ENCODE measurements around the gene MKI67. TPM values are rescaled to one million over a fixed set of nuclear protein-coding genes. Genes with fewer than 3 reads are reported as not detected.

MKI67 gene
- total RNA-seq, 2 donors from 2014 or later: 0.35 to 4.0 TPM

DNA sequence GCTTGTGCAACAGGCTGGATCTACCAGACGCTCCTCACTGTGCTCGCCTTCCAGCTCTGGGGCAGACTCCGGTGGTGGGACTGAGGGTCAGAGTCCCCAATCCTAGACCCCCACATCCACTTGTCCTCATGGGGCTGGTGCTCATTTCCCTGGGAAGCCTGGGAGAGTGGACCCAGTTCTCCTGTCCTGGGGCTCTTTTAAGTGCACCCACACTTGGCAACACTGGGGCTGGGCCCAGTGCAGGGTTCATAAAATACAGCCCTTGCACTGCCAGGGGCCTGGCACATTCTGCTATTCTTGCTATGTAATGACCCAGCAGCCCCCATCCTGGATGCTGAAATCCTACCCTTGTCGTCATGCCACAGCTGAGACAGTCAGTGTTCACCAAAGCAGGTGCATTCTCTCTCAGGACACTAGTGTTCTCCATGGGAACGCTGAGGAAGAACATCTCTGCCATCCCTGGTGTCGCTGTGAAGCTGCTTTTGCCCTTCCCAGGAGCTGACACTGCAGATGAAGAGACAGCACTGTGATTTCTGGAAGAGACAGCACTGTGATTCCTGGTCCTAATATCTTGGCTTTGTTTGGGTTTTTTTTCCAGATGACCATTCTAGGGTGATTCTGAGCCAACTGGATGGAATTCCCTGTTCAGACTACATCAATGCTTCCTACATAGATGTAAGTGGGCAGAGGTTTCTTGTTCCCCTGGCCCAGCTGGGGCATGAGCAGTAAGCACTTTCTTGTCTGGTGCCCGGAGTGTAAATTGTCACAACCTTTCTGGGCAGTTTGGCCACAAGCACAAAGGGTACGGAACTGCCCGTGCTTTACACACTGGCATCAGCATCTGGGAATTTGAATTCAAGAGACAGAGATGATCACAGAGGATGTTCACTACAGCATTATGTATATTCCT is 65.6 kb downstream of the MKI67 start:
- DNase-seq (ENCODE audit: low spot score): no peak
- H3K9me3 ChIP-seq: no peaks in the 10 kb centered on the region

DNA sequence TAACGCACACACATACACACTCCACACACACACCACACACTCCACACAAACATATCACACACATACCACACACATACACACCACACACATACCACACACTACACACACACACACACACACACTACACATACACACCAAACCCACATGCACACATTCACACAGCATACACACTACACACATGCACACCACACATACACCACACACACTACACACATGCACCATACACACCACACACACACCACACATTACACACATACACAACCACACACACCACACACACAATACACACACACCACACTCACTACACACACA is 66.3 kb downstream of the MKI67 start:
- Histone ChIP-seq H3K4me3 (no peak overlapping the region), H3K4me1 (peaks cover 0 to 27% of the 10 kb centered on the region in 2 donors), H3K27me3 (no peaks in the 10 kb centered on the region), H3K36me3 (peaks cover 47% of the 10 kb centered on the region), H3K27ac (no peak overlapping the region), H3K9me3 (no peaks in the 10 kb centered on the region)
- TF ChIP-seq, protein P1, sequence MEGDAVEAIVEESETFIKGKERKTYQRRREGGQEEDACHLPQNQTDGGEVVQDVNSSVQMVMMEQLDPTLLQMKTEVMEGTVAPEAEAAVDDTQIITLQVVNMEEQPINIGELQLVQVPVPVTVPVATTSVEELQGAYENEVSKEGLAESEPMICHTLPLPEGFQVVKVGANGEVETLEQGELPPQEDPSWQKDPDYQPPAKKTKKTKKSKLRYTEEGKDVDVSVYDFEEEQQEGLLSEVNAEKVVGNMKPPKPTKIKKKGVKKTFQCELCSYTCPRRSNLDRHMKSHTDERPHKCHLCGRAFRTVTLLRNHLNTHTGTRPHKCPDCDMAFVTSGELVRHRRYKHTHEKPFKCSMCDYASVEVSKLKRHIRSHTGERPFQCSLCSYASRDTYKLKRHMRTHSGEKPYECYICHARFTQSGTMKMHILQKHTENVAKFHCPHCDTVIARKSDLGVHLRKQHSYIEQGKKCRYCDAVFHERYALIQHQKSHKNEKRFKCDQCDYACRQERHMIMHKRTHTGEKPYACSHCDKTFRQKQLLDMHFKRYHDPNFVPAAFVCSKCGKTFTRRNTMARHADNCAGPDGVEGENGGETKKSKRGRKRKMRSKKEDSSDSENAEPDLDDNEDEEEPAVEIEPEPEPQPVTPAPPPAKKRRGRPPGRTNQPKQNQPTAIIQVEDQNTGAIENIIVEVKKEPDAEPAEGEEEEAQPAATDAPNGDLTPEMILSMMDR (IDR thresholded peaks at IDR 0.05): no peak
- no peak for DNase-seq (ENCODE audit: low spot score)

More for the DNA sequence above, 65.6 kb downstream of the MKI67 start:
- TF ChIP-seq, protein P1 (IDR thresholded peaks at IDR 0.05): no peak
- H3K27ac ChIP-seq: no peak overlapping the region
- peaks cover 45% of the 10 kb centered on the region for H3K36me3 ChIP-seq
- H3K4me1 ChIP-seq: peaks cover 0 to 31% of the 10 kb centered on the region in 2 donors
- H3K4me3 ChIP-seq: no peak overlapping the region
- no peaks in the 10 kb centered on the region for H3K27me3 ChIP-seq

GRCh38 chr10:128059266-128059981 is 66.8 kb downstream of the MKI67 start:
- Histone ChIP-seq H3K4me3 (no peak overlapping the region), H3K36me3 (peaks cover 52% of the 10 kb centered on the region), H3K9me3 (no peaks in the 10 kb centered on the region), H3K27ac (no peak overlapping the region), H3K4me1 (peaks cover 0 to 25% of the 10 kb centered on the region in 2 donors), H3K27me3 (no peaks in the 10 kb centered on the region)
- TF ChIP-seq, protein P1 (IDR thresholded peaks at IDR 0.05): no peak
- no peak for DNase-seq (ENCODE audit: low spot score)

GRCh38 chr10:128058750-128059134 is 67.5 kb downstream of the MKI67 start:
- Histone ChIP-seq H3K36me3 (peaks cover 52% of the 10 kb centered on the region), H3K4me1 (peaks cover 0 to 22% of the 10 kb centered on the region in 2 donors), H3K27me3 (no peaks in the 10 kb centered on the region), H3K27ac (no peak overlapping the region), H3K9me3 (no peaks in the 10 kb centered on the region), H3K4me3 (no peak overlapping the region)
- TF ChIP-seq, protein P1 (IDR thresholded peaks at IDR 0.05): no peak
- DNase-seq (ENCODE audit: low spot score): no peak

- DNase-seq (ENCODE audit: low spot score): no peak
- H3K4me3 ChIP-seq: no peak overlapping the region
- H3K27ac ChIP-seq: no peak overlapping the region
- H3K36me3 ChIP-seq: peaks cover 52% of the 10 kb centered on the region
- no peaks in the 10 kb centered on the region for H3K27me3 ChIP-seq
- H3K9me3 ChIP-seq: no peaks in the 10 kb centered on the region
- peaks cover 0 to 17% of the 10 kb centered on the region in 2 donors for H3K4me1 ChIP-seq
- TF ChIP-seq, protein P1 (IDR thresholded peaks at IDR 0.05): no peak
Measured at GRCh38 chr10:128058106-128058749, 68.0 kb downstream of the MKI67 start.

All from right atrium auricular region (tissue), 2 donors.